Measurements from ENCODE around the gene SPATS1.

The SPATS1 gene

DNA sequence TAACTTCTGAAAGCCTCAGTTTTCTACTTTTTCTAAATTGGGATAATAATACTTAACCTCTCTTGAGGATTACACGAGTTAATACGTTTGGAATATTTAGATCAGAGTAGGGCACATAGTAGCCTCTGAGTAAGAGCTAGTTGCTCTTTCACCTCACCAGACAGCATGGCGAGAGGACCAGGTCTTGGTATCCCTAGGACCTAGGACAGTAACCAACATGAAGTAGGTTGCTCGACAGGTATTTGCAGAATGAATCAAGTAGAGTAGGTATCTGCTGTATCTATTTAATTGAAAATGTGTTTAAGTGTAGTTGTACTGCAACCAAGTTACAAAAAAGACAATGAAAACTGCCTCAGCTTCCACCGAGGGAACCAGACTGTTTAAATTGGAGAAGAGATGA, 46.4 kb downstream of the SPATS1 start:
- DNase-seq (ENCODE audit: low read depth in 2 of 2) = no peak

DNA sequence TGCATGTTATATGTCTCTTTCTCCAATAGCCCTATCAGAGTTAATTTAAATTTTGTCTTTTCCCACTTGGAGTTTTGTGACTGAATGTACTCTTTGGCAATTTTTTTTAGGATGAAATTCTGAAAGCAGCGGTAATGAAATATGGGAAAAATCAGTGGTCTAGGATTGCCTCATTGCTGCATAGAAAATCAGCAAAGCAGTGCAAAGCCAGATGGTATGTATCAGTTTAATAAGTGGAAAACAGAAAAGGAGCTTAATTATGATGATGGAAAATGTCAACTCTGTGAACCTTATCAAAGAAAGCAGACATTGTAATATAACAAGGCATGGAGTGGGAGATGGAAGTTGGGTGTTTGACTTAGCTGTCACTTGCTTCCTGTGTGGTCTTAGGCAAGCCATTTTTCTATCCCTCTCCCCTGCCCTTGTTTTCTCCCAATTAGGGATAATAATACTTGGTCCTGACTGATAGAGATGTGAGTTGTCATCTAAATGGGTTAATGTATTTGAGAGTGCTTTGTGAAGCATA, 47.8 kb downstream of the SPATS1 start:
- DNase-seq (ENCODE audit: low read depth in 2 of 2) = no peak

Measured in stimulated activated CD8-positive, alpha-beta memory T cell treated with anti-CD3 and anti-CD28 coated beads, Interleukin-2, amount 100 ng/mL, for 1 hour (primary cell).